OCI-LY3 (cell line): Measurements from ENCODE around the gene SDC1.

Source experiments
- H2AFZ ChIP-seq: fragments of 200-600, 300-600 bp; shearing (Covaris generic); 2 replicates; pipeline ENCODE4 v1.6.0; 2014; ENCODE audit warnings: antibody characterized with exemption, low read depth, low read length
- H3K27ac ChIP-seq: fragments of 200-600, 300-600 bp; sonication (generic); 2 replicates; pipeline ENCODE4 v1.5.1; 2014; ENCODE audit warnings: mild to moderate bottlenecking, low read length, moderate library complexity, mixed read lengths
- H3K27me3 ChIP-seq: fragments of 200-600, 300-600 bp; sonication (generic); 2 replicates; pipeline ENCODE4 v1.6.1; 2014; ENCODE audit warnings: low read depth, low read length, mixed read lengths
- H3K36me3 ChIP-seq: fragments of 200-600, 300-600 bp; sonication (generic); replicated peaks from 2 replicates; pipeline ENCODE3; 2014; ENCODE audit warnings: low read depth, low read length, mixed read lengths
- H3K4me1 ChIP-seq: fragments of 300-600, 200-600 bp; sonication (generic); 2 replicates; pipeline ENCODE4 v1.6.1; 2014; ENCODE audit warnings: low read length, mixed read lengths
- H3K4me2 ChIP-seq: fragments of 200-600, 300-600 bp; sonication (generic); 2 replicates; pipeline ENCODE4 v1.6.1; 2014; ENCODE audit warnings: low read length, mixed read lengths
- H3K4me3 ChIP-seq: fragments of 300-600, 200-600 bp; sonication (generic); 2 replicates; pipeline ENCODE4 v1.5.1; 2014; ENCODE audit warnings: antibody characterized with exemption, mild to moderate bottlenecking, low read length, moderate library complexity
- H3K79me2 ChIP-seq: fragments of 300-600, 200-600 bp; shearing (Covaris generic); 2 replicates; pipeline ENCODE4 v1.6.1; 2014; ENCODE audit warnings: mild to moderate bottlenecking, low read length, mixed read lengths
- H3K9ac ChIP-seq: fragments of 300-600, 200-600 bp; shearing (Covaris generic); 2 replicates; pipeline ENCODE4 v1.6.0; 2014; ENCODE audit warnings: mild to moderate bottlenecking, low read length, moderate library complexity
- H3K9me3 ChIP-seq: fragments of 200-600, 300-600 bp; shearing (Covaris generic); 2 replicates; pipeline ENCODE4 v1.6.1; 2014; ENCODE audit warnings: low read length, mixed read lengths; ENCODE audit not compliant: insufficient read depth
- H4K20me1 ChIP-seq: fragments of 200-600, 300-600 bp; sonication (generic); 2 replicates; pipeline ENCODE4 v1.6.1; 2016; ENCODE audit warnings: low read length, mixed read lengths; ENCODE audit not compliant: insufficient read depth
- CTCF ChIP-seq: fragments of 200-600, 300-600 bp; sonication (generic); IDR thresholded peaks from 2 replicates; pipeline ENCODE4 v1.5.1; 2014; ENCODE audit warnings: antibody characterized with exemption, low read length, low read depth
- EZH2phosphoT487 ChIP-seq: fragments of 200-600 bp; shearing (Covaris generic); IDR thresholded peaks from 2 replicates; pipeline ENCODE4 v1.6.1; 2018; ENCODE audit warnings: antibody characterized with exemption, mixed run types, low read depth

The SDC1 gene

GRCh38 chr2:20189299-20189931 is 35.5 kb downstream of the SDC1 start:
- H3K4me1 ChIP-seq, result no peaks in the 10 kb centered on the region
- H3K27me3 ChIP-seq, result no peaks in the 10 kb centered on the region
- H3K9ac ChIP-seq, result no peak overlapping the region
- no peaks in the 10 kb centered on the region for H3K79me2 ChIP-seq
- no peak for TF ChIP-seq EZH2phosphoT487
- TF ChIP-seq CTCF, result no peak
- H3K9me3 ChIP-seq, result no peaks in the 10 kb centered on the region
- no peak overlapping the region for H2AFZ ChIP-seq
- H3K4me3 ChIP-seq, result no peak overlapping the region
- no peaks in the 10 kb centered on the region for H4K20me1 ChIP-seq
- no peaks in the 10 kb centered on the region for H3K36me3 ChIP-seq
- no peak overlapping the region for H3K27ac ChIP-seq
- no peak overlapping the region for H3K4me2 ChIP-seq

DNA sequence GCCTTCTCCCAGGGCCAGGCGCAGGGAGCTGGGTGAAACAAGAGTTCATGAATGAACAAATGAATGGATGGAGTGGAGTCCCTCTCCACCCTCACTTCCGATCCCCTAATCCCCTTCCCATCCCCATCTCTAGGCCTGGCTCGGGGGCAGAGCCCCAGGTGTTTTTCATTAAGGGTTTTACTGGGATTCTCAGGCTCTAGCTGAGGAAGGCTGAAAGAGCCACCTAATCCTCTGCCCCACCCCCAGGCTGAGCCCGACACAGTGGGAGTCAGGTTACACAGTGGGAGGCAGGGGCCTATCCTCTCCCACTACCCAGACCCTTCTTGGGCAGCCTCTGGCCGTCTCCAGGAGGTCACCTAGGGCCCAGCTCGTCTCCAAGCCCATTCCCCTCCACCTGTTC is 36.1 kb downstream of the SDC1 start:
- Histone ChIP-seq H3K9ac (no peak overlapping the region), H3K79me2 (no peaks in the 10 kb centered on the region), H3K36me3 (no peaks in the 10 kb centered on the region), H3K9me3 (no peaks in the 10 kb centered on the region), H3K27ac (no peak overlapping the region), H3K4me1 (no peaks in the 10 kb centered on the region), H3K4me3 (no peak overlapping the region), H3K4me2 (no peak overlapping the region), H3K27me3 (peaks cover under 1% of the 10 kb centered on the region; the same call in 1 of the 2 replicates), H2AFZ (no peak overlapping the region), H4K20me1 (no peaks in the 10 kb centered on the region)
- TF ChIP-seq EZH2phosphoT487 (no peak), CTCF (no peak)

DNA sequence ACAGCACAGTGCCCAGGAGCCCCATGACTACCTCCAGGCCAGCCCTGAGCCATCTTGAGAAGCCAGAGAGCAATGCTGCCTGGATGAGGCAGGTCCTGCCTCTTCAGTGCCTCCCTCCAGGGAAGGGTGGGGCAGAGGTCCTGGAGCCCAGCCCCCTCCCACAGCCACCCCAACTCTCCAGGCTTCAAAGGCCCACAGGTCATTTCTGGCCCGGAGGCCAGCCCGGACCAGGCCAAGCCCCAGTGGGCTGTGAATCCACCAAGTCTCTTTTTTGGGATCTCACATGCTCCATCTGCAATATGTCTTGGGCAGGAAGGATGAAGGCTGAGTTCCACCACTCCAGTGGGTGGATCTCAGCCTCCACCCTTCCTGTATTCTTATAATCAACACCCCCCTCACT is 36.7 kb downstream of the SDC1 start:
- Histone ChIP-seq H3K79me2 (no peaks in the 10 kb centered on the region), H2AFZ (no peak overlapping the region), H3K4me3 (no peak overlapping the region), H3K9me3 (no peaks in the 10 kb centered on the region), H3K27ac (no peak overlapping the region), H3K4me2 (no peak overlapping the region), H3K27me3 (peaks cover 7% of the 10 kb centered on the region), H4K20me1 (no peaks in the 10 kb centered on the region), H3K36me3 (no peaks in the 10 kb centered on the region), H3K4me1 (no peaks in the 10 kb centered on the region), H3K9ac (no peak overlapping the region)
- no peak for TF ChIP-seq CTCF
- TF ChIP-seq EZH2phosphoT487, result no peak

DNA sequence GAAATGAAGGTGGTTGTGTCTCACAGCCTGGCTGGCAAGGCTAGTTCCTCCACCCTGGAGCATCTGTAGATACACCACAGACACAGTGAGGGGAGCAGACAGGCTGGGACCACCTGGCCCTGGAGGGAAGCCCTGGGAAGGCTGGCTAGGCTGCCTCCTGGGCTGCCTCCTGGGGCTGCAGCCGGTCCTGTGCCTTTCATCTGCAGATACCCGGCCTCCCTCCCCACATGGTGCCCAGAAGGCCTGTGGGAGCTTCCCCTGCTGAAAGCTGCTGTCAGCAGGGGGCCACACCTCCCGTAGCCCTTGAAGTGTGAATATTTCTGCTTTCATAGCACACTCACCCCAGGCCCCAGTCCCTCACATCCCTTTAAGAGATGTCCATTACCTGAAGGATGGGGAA is 37.6 kb downstream of the SDC1 start:
- no peaks in the 10 kb centered on the region for H4K20me1 ChIP-seq
- H3K4me2 ChIP-seq, result no peak overlapping the region
- no peak overlapping the region for H3K4me3 ChIP-seq
- H2AFZ ChIP-seq, result no peak overlapping the region
- H3K36me3 ChIP-seq, result no peaks in the 10 kb centered on the region
- H3K9ac ChIP-seq, result no peak overlapping the region
- no peak overlapping the region for H3K27ac ChIP-seq
- H3K9me3 ChIP-seq, result no peaks in the 10 kb centered on the region
- no peaks in the 10 kb centered on the region for H3K79me2 ChIP-seq
- no peak for TF ChIP-seq CTCF
- no peak for TF ChIP-seq EZH2phosphoT487
- H3K4me1 ChIP-seq, result no peaks in the 10 kb centered on the region
- H3K27me3 ChIP-seq, result peaks cover 10% of the 10 kb centered on the region
